Measurements from ENCODE around the gene DYRK4.

- no peak for TF ChIP-seq CTCF (conservative IDR thresholded peaks at IDR 0.05 in 1 of 2, IDR thresholded peaks at IDR 0.05 in 1 of 2; ENCODE audit: low read depth in 1 of 2, low read length in 2 of 2)
- no peak for TF ChIP-seq EZH2 (IDR thresholded peaks at IDR 0.05; ENCODE audit: low read length, missing control alignments)
Measured at GRCh38 chr12:4621511-4621910, 59.5 kb downstream of the DYRK4 start.
